WERI-Rb-1 (cell line): ENCODE results near the gene EIF3F.
A peak's percentile ranks its signal among the peaks of the same experiment; 100 is the strongest.

ENCODE experiments used
- DNase-seq: peaks from one replicate; pipeline ENCODE4 v3.0.0-alpha.2; 2020
- H3K27ac ChIP-seq: fragments of 250-450 bp; sonication (Bioruptor Pico); 2 replicates; pipeline ENCODE4 v1.5.1; 2020; ENCODE audit warnings: mild to moderate bottlenecking, moderate library complexity
- H3K27me3 ChIP-seq: fragments of 250-450 bp; sonication (Bioruptor Pico); 2 replicates; pipeline ENCODE4 v1.5.1; 2021; ENCODE audit warnings: mild to moderate bottlenecking, low read depth, moderate library complexity; ENCODE audit not compliant: insufficient read depth, severe bottlenecking
- H3K36me3 ChIP-seq: fragments of 250-450 bp; sonication (Bioruptor Pico); 2 replicates; pipeline ENCODE4 v1.5.1; 2020; ENCODE audit warnings: mild to moderate bottlenecking, moderate library complexity
- H3K4me3 ChIP-seq: 2 replicates; pipeline ENCODE4 v1.5.1; 2011; ENCODE audit warnings: low read depth, mild to moderate bottlenecking, control low read depth, low read length
- H3K9me3 ChIP-seq: fragments of 250-450 bp; sonication (Bioruptor Pico); 2 replicates; pipeline ENCODE4 v1.5.1; 2021; ENCODE audit warnings: mild to moderate bottlenecking, moderate library complexity; ENCODE audit not compliant: severe bottlenecking
- CTCF ChIP-seq: IDR thresholded peaks from 2 replicates; pipeline ENCODE4 v1.5.1; 2011; ENCODE audit warnings: low read depth, mild to moderate bottlenecking, control low read depth, inconsistent platforms, low read length

The EIF3F gene

DNA sequence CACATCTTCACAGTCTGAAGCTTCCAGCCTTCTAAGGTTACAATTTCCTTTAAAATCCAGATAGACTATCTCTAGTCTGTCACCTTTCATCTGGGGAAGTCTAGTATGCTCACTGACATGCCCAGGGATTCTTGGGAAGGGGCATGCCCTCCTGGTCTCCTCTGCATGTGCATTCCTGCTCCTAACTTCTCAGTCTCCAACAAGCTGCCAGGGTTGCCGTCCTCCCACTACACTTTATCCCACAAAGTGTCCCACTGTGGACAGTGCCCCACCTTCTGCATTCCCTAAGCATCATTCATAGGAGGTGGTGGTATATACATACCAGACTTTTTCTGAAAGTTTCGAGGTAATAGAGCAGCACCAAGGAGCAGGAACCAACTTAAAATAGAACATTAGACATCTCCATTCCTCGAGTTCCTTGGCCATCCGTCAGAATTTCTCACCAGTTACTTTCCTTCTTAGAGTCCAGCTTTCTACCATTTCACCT is 28.7 kb downstream of the EIF3F start:
- DNase-seq, result no peak
- peak overlapping the region; percentile 96; the same call in 1 of the 2 replicates for H3K27ac ChIP-seq
- TF ChIP-seq CTCF, result no peak
- H3K9me3 ChIP-seq, result no peaks in the 10 kb centered on the region
- no peaks in the 10 kb centered on the region for H3K36me3 ChIP-seq
- H3K27me3 ChIP-seq, result no peaks in the 10 kb centered on the region
- H3K4me3 ChIP-seq, result no peak overlapping the region

DNA sequence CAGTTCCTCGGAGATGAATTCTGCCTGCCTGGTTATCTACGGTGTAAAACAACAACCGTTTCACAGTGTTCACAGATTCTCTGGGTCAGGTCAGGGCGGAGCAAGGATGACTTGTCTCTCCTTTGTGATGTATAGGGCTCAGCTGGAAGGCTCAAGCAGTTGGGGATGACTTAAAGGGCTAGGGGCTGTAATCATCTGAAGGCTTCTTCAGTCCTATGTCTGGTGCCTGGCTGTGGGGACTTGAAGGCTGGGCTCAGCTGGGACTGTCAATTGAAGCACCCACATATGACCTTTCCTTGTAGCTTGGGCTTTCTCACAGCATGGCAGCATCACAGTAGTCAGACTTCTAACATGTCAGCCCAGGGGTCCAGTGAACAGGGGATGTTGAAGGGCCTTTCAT is 29.3 kb downstream of the EIF3F start:
- no peak for DNase-seq

DNA sequence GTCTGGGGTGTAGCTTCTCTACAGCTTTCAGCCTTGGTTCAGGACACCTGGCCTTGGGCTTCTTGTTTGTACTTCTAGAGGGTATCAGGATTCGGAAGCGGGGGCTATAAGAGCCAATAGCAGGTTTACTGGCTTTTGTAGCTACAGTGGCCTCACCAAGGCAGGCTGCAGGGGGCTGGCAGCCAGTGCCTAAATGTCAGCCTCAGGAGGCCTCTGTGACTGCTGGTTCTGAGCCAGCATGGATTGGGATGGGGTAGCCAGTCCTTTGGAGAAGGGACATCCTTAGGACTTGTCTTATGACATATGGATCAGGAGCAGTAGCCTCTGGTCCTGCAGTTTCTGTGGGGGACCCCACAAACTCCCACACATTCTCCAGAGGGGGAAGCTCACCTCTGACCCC is 29.9 kb downstream of the EIF3F start:
- no peak for TF ChIP-seq CTCF
- Histone ChIP-seq H3K27ac (peak overlapping the region; percentile 96), H3K9me3 (no peaks in the 10 kb centered on the region), H3K27me3 (no peaks in the 10 kb centered on the region), H3K4me3 (no peak overlapping the region), H3K36me3 (peaks cover 2% of the 10 kb centered on the region; the same call in 1 of the 2 replicates)
- DNase-seq, result no peak

More for the DNA sequence above, 29.3 kb downstream of the EIF3F start:
- TF ChIP-seq CTCF, result no peak
- H3K27ac ChIP-seq, result peak overlapping the region; percentile 96
- no peak overlapping the region for H3K4me3 ChIP-seq
- no peaks in the 10 kb centered on the region for H3K36me3 ChIP-seq
- no peaks in the 10 kb centered on the region for H3K9me3 ChIP-seq
- H3K27me3 ChIP-seq, result no peaks in the 10 kb centered on the region

DNA sequence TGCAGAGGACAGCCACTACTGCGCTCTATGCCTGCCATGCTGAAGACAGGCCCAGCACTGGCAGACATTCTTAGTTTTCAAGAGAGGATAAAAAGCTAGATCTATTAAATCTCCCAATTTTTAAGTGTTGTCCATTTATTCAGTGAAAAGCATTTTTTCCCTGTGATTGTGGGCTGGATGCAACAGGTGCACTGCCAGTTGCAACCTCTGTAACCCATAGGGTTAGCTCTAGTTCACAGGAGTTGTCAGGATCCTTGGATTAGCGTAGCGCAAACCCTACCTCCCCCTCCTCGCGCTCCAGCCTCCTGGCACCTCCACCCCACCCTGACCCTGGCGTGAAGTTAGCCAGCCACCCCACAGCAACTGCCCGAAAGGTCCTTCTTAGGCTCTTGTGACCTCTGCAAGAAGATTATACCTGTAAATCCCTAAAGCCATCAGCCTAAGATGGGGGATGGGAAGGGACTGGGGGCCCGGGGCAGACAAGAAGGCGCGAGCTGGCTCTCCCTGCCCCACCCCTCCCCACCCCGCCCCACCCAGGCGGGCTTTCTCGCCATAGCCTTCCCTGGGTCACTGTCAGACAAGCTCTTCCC is 30.9 kb downstream of the EIF3F start:
- no peaks in the 10 kb centered on the region for H3K9me3 ChIP-seq
- no peak for TF ChIP-seq CTCF
- H3K4me3 ChIP-seq, result peak overlapping the region; percentile 86
- H3K36me3 ChIP-seq, result peaks cover 8% of the 10 kb centered on the region
- peak overlapping the region; percentile 96 for H3K27ac ChIP-seq
- peak; percentile 95 for DNase-seq
- H3K27me3 ChIP-seq, result no peaks in the 10 kb centered on the region

GRCh38 chr11:8018484-8019313 is 31.6 kb downstream of the EIF3F start:
- DNase-seq, result peak; percentile 83

More at GRCh38 chr11:8018484-8019313, 31.6 kb downstream of the EIF3F start:
- Histone ChIP-seq H3K36me3 (peaks cover 8% of the 10 kb centered on the region), H3K4me3 (peak overlapping the region; percentile 86), H3K27me3 (no peaks in the 10 kb centered on the region), H3K27ac (peak overlapping the region; percentile 96), H3K9me3 (no peaks in the 10 kb centered on the region)
- TF ChIP-seq CTCF, result no peak
